ENCODE data around the gene POLR1E.

- no peak for TF ChIP-seq CTCF (IDR thresholded peaks at IDR 0.05; ENCODE audit: extremely low read depth in 1 of 2, insufficient read depth in 1 of 2, low read depth in 1 of 2, low read length in 2 of 2)
- no peak for TF ChIP-seq POLR2AphosphoS5 (IDR thresholded peaks at IDR 0.05; ENCODE audit: insufficient read depth, low read depth, low read length)
- TF ChIP-seq POLR2A (IDR thresholded peaks at IDR 0.05; ENCODE audit: low read depth, low read length): no peak
- TF ChIP-seq GATA2 (IDR thresholded peaks at IDR 0.05; ENCODE audit: insufficient read depth, insufficient read length, low read depth, low read length): no peak
These were observed 12.7 kb downstream of the POLR1E start for GRCh38 chr9:37498457-37498856.
